GM23248 (cell line): ENCODE measurements around the gene BBLN. TPM values are rescaled to one million over a fixed set of nuclear protein-coding genes. Genes with fewer than 3 reads are reported as not detected.

Experiments used
- DNase-seq: peaks from one replicate; pipeline ENCODE4 v3.0.0-alpha.2; 2015
- H2AFZ ChIP-seq: fragments of 200-600 bp; sonication (generic); 2 replicates; pipeline ENCODE4 v1.6.1; 2016; ENCODE audit warnings: antibody characterized with exemption
- H3F3A ChIP-seq: fragments of 200-600 bp; sonication (generic); 2 replicates; pipeline ENCODE4 v1.6.1; 2016; ENCODE audit warnings: mild to moderate bottlenecking, antibody characterized with exemption, mixed run types; ENCODE audit not compliant: insufficient read depth
- H3K27ac ChIP-seq: fragments of 200-600 bp; sonication (generic); 2 replicates; pipeline ENCODE4 v1.5.1; 2016; ENCODE audit warnings: mild to moderate bottlenecking
- H3K27me3 ChIP-seq: fragments of 200-600 bp; sonication (generic); replicated peaks from 2 replicates; pipeline ENCODE4 v1.6.1; 2016; ENCODE audit warnings: mild to moderate bottlenecking; ENCODE audit not compliant: insufficient read depth
- H3K36me3 ChIP-seq: fragments of 200-600 bp; sonication (generic); 2 replicates; pipeline ENCODE4 v1.6.1; 2016; ENCODE audit warnings: low read depth, mild to moderate bottlenecking
- H3K4me1 ChIP-seq: fragments of 200-600 bp; sonication (generic); 2 replicates; pipeline ENCODE4 v1.6.1; 2016; ENCODE audit warnings: mild to moderate bottlenecking; ENCODE audit not compliant: insufficient read depth
- H3K4me2 ChIP-seq: fragments of 200-600 bp; sonication (generic); one replicate; pipeline ENCODE4 v1.6.1; 2016; ENCODE audit warnings: mild to moderate bottlenecking; ENCODE audit not compliant: unreplicated experiment
- H3K4me3 ChIP-seq: fragments of 200-600 bp; sonication (generic); 2 replicates; pipeline ENCODE4 v1.5.1; 2016; ENCODE audit warnings: mild to moderate bottlenecking
- H3K79me2 ChIP-seq: fragments of 200-600 bp; sonication (generic); 2 replicates; pipeline ENCODE4 v1.6.1; 2016; ENCODE audit warnings: mild to moderate bottlenecking; ENCODE audit not compliant: insufficient read depth
- H3K9ac ChIP-seq: fragments of 200-600 bp; sonication (generic); 2 replicates; pipeline ENCODE4 v1.6.1; 2016; ENCODE audit warnings: mild to moderate bottlenecking
- H3K9me2 ChIP-seq: fragments of 200-600 bp; sonication (generic); 2 replicates; pipeline ENCODE4 v1.6.1; 2016; ENCODE audit warnings: mixed run types, mild to moderate bottlenecking, moderate library complexity; ENCODE audit not compliant: insufficient read depth
- H3K9me3 ChIP-seq: fragments of 200-600 bp; sonication (generic); one replicate; pipeline ENCODE4 v1.6.1; 2017; ENCODE audit warnings: low read depth
- H4K20me1 ChIP-seq: fragments of 200-600 bp; sonication (generic); 2 replicates; pipeline ENCODE4 v1.6.0; 2016; ENCODE audit not compliant: insufficient read depth
- EZH2 ChIP-seq: fragments of 200-600 bp; sonication (generic); IDR thresholded peaks from 2 replicates; pipeline ENCODE4 v1.6.1; 2018; ENCODE audit warnings: antibody characterized with exemption, mild to moderate bottlenecking; ENCODE audit not compliant: insufficient read depth, poor library complexity, severe bottlenecking
- EZH2phosphoT487 ChIP-seq: fragments of 200-600 bp; sonication (generic); IDR thresholded peaks from 2 replicates; pipeline ENCODE4 v1.6.1; 2018; ENCODE audit warnings: antibody characterized with exemption, moderate library complexity, mild to moderate bottlenecking, low read depth; ENCODE audit not compliant: insufficient read depth
- WGBS, 2 experiments: methylation state at CpG; one replicate each; pipeline ENCODE4 v1.1.6; 2015 to 2017; ENCODE audit warnings: low lambda C conversion rate in 2 of 2, low coverage in 1 of 2; ENCODE audit errors: missing lambda C conversion rate in 2 of 2; 5-methylcytosine and 5-hydroxymethylcytosine counted together
- in situ Hi-C: fragments of 300-500 bp; cut with MboI; formaldehyde crosslinking; loops from 2 replicates; pipeline ENCODE4 v1.15.0; 2020
- polyA plus RNA-seq: library from polyadenylated mRNA; unstranded; fragments of >200 nt; fragmentation: Nextera tagmentation; extraction: Ambion mirVana; gene quantifications from 2 replicates; pipeline ENCODE4 v1.2.1, GENCODE V29; 2016
- total RNA-seq: library from RNA; depleted of rRNA; stranded (reverse); fragments of >200 nt; shearing (Covaris generic); gene quantifications from 2 replicates; pipeline ENCODE4 v1.2.3, GENCODE V29; 2014; rRNA removed

The BBLN gene
- total and polyA plus RNA-seq, 2 experiments from 2014 or later: 137 to 315 TPM

DNA sequence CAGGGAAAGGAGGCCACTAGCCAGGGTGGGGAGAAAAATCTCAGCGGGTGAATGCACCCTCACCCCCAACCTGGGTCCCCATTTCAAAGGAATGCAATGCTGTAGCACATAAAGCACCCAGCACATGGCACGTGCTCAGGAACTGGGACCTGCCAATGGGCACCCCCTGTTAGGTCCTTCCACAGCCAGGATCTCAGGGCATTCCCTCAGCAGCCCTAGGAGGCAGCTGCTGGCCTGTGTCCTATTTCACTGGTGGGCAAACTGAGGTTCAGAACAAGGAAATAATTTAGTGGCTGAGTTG is 51.9 kb downstream of the BBLN start:
- Histone ChIP-seq H3K9ac (no peak overlapping the region), H3K4me1 (peaks cover 25% of the 10 kb centered on the region), H3K36me3 (no peaks in the 10 kb centered on the region), H3K4me2 (no peak overlapping the region), H4K20me1 (no peaks in the 10 kb centered on the region), H3K9me2 (no peaks in the 10 kb centered on the region), H3K79me2 (no peaks in the 10 kb centered on the region), H3F3A (peaks cover 6% of the 10 kb centered on the region), H3K4me3 (no peak overlapping the region), H3K27ac (no peak overlapping the region), H3K27me3 (no peaks in the 10 kb centered on the region), H3K9me3 (no peaks in the 10 kb centered on the region), H2AFZ (no peak overlapping the region)
- TF ChIP-seq EZH2phosphoT487 (no peak), EZH2 (no peak)
- 29 to 32% methylated on average over 2 of the region's 2 CpGs for WGBS, 2 experiments
- DNase-seq: no peak
- in situ Hi-C loops: no loop called here

Other genes starting within 250 kb of the BBLN start
- gene ST6GALNAC4, start 243.2 kb upstream of the BBLN start, total RNA-seq: 45.5 and 61.0 TPM in 2 replicates
- 33.7 and 40.1 TPM in 2 replicates for gene ST6GALNAC4, start 243.2 kb upstream of the BBLN start, polyA plus RNA-seq
- gene PIP5KL1, start 229.5 kb upstream of the BBLN start, total RNA-seq: 5.5 and 16.6 TPM in 2 replicates
- 8.8 and 9.4 TPM in 2 replicates for gene PIP5KL1, start 229.5 kb upstream of the BBLN start, polyA plus RNA-seq
- gene DPM2, start 222.4 kb upstream of the BBLN start, total RNA-seq: 27.0 and 33.3 TPM in 2 replicates
- gene DPM2, start 222.4 kb upstream of the BBLN start, polyA plus RNA-seq: 62.8 and 66.5 TPM in 2 replicates
- gene EEIG1, start 179.3 kb upstream of the BBLN start, total RNA-seq: 6.1 and 29.6 TPM in 2 replicates
- gene EEIG1, start 179.3 kb upstream of the BBLN start, polyA plus RNA-seq: 8.9 and 9.3 TPM in 2 replicates
- gene NAIF1, start 92.9 kb upstream of the BBLN start, total RNA-seq: 5.6 and 9.5 TPM in 2 replicates
- gene NAIF1, start 92.9 kb upstream of the BBLN start, polyA plus RNA-seq: 4.8 and 8.9 TPM in 2 replicates
- gene SLC25A25, start 92.0 kb upstream of the BBLN start, total RNA-seq: 17.6 and 20.2 TPM in 2 replicates
- 7.5 and 8.2 TPM in 2 replicates for gene SLC25A25, start 92.0 kb upstream of the BBLN start, polyA plus RNA-seq
- gene PTGES2, start 32.5 kb upstream of the BBLN start, total RNA-seq: 68.6 and 68.9 TPM in 2 replicates
- gene PTGES2, start 32.5 kb upstream of the BBLN start, polyA plus RNA-seq: 63.3 and 70.3 TPM in 2 replicates
- not detected in 2 replicates for gene LCN2, start 10.8 kb upstream of the BBLN start, total RNA-seq
- gene LCN2, start 10.8 kb upstream of the BBLN start, polyA plus RNA-seq: not detected in 2 replicates
- gene CIZ1, start 31.3 kb downstream of the BBLN start, total RNA-seq: 39.1 and 48.5 TPM in 2 replicates
- gene CIZ1, start 31.3 kb downstream of the BBLN start, polyA plus RNA-seq: 73.1 and 74.7 TPM in 2 replicates
- 11.3 and 12.1 TPM in 2 replicates for gene DNM1, start 43.1 kb downstream of the BBLN start, total RNA-seq
- gene DNM1, start 43.1 kb downstream of the BBLN start, polyA plus RNA-seq: 13.7 and 19.0 TPM in 2 replicates
- gene GOLGA2, start 115.7 kb downstream of the BBLN start, total RNA-seq: 116 and 121 TPM in 2 replicates
- 32.9 and 35.1 TPM in 2 replicates for gene GOLGA2, start 115.7 kb downstream of the BBLN start, polyA plus RNA-seq
- gene SWI5, start 116.0 kb downstream of the BBLN start, total RNA-seq: 32.8 and 43.3 TPM in 2 replicates
- gene SWI5, start 116.0 kb downstream of the BBLN start, polyA plus RNA-seq: 60.7 and 64.9 TPM in 2 replicates
- 10.0 and 13.8 TPM in 2 replicates for gene TRUB2, start 162.2 kb downstream of the BBLN start, total RNA-seq
- 30.3 and 33.2 TPM in 2 replicates for gene TRUB2, start 162.2 kb downstream of the BBLN start, polyA plus RNA-seq
- 29.1 and 46.8 TPM in 2 replicates for gene COQ4, start 162.6 kb downstream of the BBLN start, total RNA-seq
- 34.1 and 36.0 TPM in 2 replicates for gene COQ4, start 162.6 kb downstream of the BBLN start, polyA plus RNA-seq
- gene SLC27A4, start 180.3 kb downstream of the BBLN start, total RNA-seq: 22.9 and 30.9 TPM in 2 replicates
- 11.8 and 12.3 TPM in 2 replicates for gene SLC27A4, start 180.3 kb downstream of the BBLN start, polyA plus RNA-seq
- 39.2 and 59.2 TPM in 2 replicates for gene URM1, start 211.1 kb downstream of the BBLN start, total RNA-seq
- 60.9 and 64.4 TPM in 2 replicates for gene URM1, start 211.1 kb downstream of the BBLN start, polyA plus RNA-seq